Measurements from ENCODE around the gene RNF144B. TPM values are rescaled to one million over a fixed set of nuclear protein-coding genes. Genes with fewer than 3 reads are reported as not detected.

Gene RNF144B
- total and polyA plus RNA-seq, 2 of the 8 experiments (the other 6 are each of a cell fraction or from before 2014, with no cell fraction given) = 1.8 to 11.2 TPM

DNA sequence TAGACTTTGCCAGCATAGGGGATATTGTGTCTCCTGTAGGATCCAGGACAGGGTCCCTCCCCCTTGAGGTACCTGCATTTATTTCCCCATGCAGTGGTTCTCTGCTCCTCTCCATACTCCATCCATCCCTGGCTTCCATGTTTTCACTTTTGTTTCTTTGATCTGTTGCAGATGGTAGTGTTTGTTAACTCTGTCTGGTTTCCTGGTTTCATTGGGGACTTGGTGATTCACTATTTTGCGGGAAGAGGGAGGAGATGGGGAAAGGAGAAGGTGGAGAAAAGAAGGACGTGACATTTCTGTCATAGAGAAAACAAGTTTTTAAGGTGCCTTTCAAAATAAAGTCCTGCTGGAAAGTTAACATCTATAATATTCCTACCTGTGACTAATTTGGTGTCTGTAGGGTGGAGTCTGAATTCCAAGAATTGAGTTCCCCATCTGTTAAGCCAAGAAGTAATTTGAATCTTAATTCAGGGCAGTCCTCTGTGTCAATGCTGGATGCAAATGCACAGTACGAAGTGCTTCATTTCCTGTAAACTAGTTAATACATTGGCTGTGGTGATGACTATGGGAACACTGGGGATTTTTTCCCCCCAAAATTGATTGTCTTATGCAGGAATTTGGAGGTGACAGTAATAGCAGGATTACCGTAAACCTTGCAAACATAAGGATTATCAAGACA, 6.9 kb upstream of the RNF144B start (continued):
- TF ChIP-seq TCF12 (IDR thresholded peaks at IDR 0.05; ENCODE audit: low read depth, low read length) (no peak), POU5F1 (IDR thresholded peaks at IDR 0.05; ENCODE audit: low read depth, low read length) (no peak), NANOG (IDR thresholded peaks at IDR 0.05; ENCODE audit: insufficient read depth, low read depth, low read length, poor library complexity, severe bottlenecking) (no peak), CEBPB (IDR thresholded peaks at IDR 0.05; ENCODE audit: low read depth, low read length) (no peak)

Data from H1 (cell line).